IMR-90 (cell line): Measurements from ENCODE around the gene MPC2. TPM values are rescaled to one million over a fixed set of nuclear protein-coding genes. Genes with fewer than 3 reads are reported as not detected.

ENCODE experiments used
- polyA plus RNA-seq, 3 experiments: library from polyadenylated mRNA; depleted of rRNA; stranded (reverse); fragments of >200 nt; gene quantifications; 2 replicates each; pipeline ENCODE4 v1.2.3, GENCODE V29; 2012; ENCODE audit warnings: low replicate concordance in 1 of 3
- total RNA-seq: library from RNA; depleted of rRNA; stranded (reverse); fragments of >200 nt; gene quantifications from 2 replicates; pipeline ENCODE4 v1.2.3, GENCODE V29; 2012; rRNA removed

MPC2 gene
- total and polyA plus RNA-seq, 2 of the 4 experiments (the other 2 are of a cell fraction) = 35.0 to 42.9 TPM

Other genes starting within 250 kb of the MPC2 start
- gene MPZL1, start 215.1 kb downstream of the MPC2 start, total RNA-seq = 81.7 and 87.3 TPM in 2 replicates
- gene MPZL1, start 215.1 kb downstream of the MPC2 start, polyA plus RNA-seq (2012; rRNA removed) = 48.0 and 55.3 TPM in 2 replicates
- under 0.01 TPM in 2 replicates for gene ADCY10, start 22.9 kb downstream of the MPC2 start, total RNA-seq
- gene ADCY10, start 22.9 kb downstream of the MPC2 start, polyA plus RNA-seq (2012; rRNA removed) = 0.03 and 0.19 TPM in 2 replicates
- 74.7 and 88.7 TPM in 2 replicates for gene DCAF6, start 389 bp downstream of the MPC2 start, total RNA-seq
- gene DCAF6, start 389 bp downstream of the MPC2 start, polyA plus RNA-seq (2012; rRNA removed) = 50.1 and 60.4 TPM in 2 replicates
- 11.1 and 13.3 TPM in 2 replicates for gene GPR161, start 199.9 kb upstream of the MPC2 start, total RNA-seq
- gene GPR161, start 199.9 kb upstream of the MPC2 start, polyA plus RNA-seq (2012; rRNA removed) = 12.4 and 12.5 TPM in 2 replicates
- gene TIPRL, start 241.9 kb upstream of the MPC2 start, total RNA-seq = 15.4 and 41.1 TPM in 2 replicates
- 20.0 and 23.8 TPM in 2 replicates for gene TIPRL, start 241.9 kb upstream of the MPC2 start, polyA plus RNA-seq (2012; rRNA removed)